Neuron (in vitro differentiated cells): ENCODE results near the gene TCP11L2.

Experiments used
- H2AFZ ChIP-seq: one replicate; pipeline ENCODE4 v1.6.1; 2013; ENCODE audit warnings: low read depth, mild to moderate bottlenecking, inconsistent platforms, low read length, moderate library complexity
- H3K27me3 ChIP-seq: one replicate; pipeline ENCODE4 v1.6.1; 2013; ENCODE audit warnings: low read length; ENCODE audit not compliant: insufficient read depth
- H3K36me3 ChIP-seq: one replicate; pipeline ENCODE4 v1.6.1; 2013; ENCODE audit warnings: low read length; ENCODE audit not compliant: insufficient read depth
- H3K4me1 ChIP-seq: one replicate; pipeline ENCODE4 v1.6.1; 2013; ENCODE audit warnings: low read length; ENCODE audit not compliant: insufficient read depth
- H3K4me3 ChIP-seq: 2 replicates; pipeline ENCODE4 v1.5.1; 2013; ENCODE audit warnings: mild to moderate bottlenecking, low read length, moderate library complexity
- H3K9me3 ChIP-seq: one replicate; pipeline ENCODE4 v1.6.1; 2013; ENCODE audit warnings: low read length

TCP11L2 gene

DNA sequence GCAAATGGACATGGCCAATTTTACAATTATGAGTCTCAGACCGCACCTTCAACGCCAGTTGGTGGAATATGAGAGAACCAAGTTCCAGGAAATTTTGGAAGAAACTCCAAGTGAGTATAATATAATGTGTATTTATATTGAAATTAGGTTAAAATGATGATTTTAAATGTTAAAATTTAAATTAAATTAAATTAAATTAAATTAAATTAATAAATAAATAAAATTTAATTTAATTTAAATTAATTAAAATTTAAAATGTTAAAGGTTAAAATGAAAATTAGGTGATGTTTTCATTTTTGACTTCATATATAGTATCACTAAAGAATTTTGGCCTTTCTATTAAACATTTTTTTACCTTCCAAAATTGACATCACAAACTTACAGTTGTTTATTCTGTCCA is 21.0 kb downstream of the TCP11L2 start:
- Histone ChIP-seq H3K36me3 (peaks cover 4% of the 10 kb centered on the region), H3K9me3 (no peaks in the 10 kb centered on the region)

DNA sequence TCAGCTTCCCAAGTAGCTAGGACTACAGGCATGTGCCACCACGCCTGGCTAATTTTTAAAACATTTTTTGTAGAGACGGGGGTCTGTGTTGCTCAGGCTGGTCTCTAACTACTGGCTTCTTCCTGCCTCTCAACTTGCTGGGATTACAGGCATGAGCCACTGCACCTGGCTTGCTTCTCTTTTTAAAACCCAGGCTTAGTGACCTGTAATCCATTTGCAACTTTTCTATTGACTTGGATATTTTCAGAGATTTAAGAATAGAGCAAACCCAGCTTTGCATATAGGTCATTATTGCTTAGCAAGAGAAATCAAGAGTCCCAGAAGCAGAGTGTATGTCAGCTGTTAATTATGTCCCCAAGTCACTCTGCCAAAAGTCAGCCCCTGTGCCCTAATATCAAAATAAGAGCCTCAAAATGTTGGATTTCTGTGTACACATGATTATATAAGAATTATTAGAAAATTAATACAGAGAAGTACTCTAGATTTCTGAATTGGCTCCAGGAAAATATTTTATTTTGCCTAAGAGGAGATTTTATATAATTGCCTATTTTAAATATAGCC is 24.9 kb downstream of the TCP11L2 start:
- Histone ChIP-seq H2AFZ (no peak overlapping the region), H3K4me3 (no peak overlapping the region), H3K9me3 (peaks cover 2% of the 10 kb centered on the region), H3K36me3 (peaks cover under 1% of the 10 kb centered on the region), H3K27me3 (no peaks in the 10 kb centered on the region), H3K4me1 (no peaks in the 10 kb centered on the region)

More for the DNA sequence above, 21.0 kb downstream of the TCP11L2 start:
- Histone ChIP-seq H3K4me1 (no peaks in the 10 kb centered on the region), H2AFZ (no peak overlapping the region), H3K27me3 (no peaks in the 10 kb centered on the region), H3K4me3 (no peak overlapping the region)

DNA sequence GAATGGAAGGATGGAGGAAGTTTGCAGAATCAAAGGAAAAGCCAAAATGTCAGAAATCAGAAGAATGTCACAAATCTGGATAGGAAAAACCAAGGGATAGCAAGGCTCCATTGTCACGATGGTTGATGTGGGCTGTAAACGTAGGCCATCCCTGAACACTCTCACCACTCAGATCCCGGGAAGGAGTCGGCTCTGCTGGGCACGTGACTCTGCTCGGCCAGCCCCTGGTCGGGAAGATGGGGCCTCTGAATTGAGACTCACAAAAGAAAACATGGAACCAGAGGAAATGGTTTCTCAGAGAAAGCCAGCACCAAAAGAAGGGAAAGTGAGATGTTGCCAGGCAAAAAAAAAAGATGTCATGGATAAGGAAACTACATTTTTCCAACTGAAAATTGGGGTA is 26.2 kb downstream of the TCP11L2 start:
- Histone ChIP-seq H3K4me1 (no peaks in the 10 kb centered on the region), H3K27me3 (no peaks in the 10 kb centered on the region), H3K9me3 (peaks cover 4% of the 10 kb centered on the region), H3K36me3 (no peaks in the 10 kb centered on the region), H3K4me3 (no peak overlapping the region), H2AFZ (no peak overlapping the region)

DNA sequence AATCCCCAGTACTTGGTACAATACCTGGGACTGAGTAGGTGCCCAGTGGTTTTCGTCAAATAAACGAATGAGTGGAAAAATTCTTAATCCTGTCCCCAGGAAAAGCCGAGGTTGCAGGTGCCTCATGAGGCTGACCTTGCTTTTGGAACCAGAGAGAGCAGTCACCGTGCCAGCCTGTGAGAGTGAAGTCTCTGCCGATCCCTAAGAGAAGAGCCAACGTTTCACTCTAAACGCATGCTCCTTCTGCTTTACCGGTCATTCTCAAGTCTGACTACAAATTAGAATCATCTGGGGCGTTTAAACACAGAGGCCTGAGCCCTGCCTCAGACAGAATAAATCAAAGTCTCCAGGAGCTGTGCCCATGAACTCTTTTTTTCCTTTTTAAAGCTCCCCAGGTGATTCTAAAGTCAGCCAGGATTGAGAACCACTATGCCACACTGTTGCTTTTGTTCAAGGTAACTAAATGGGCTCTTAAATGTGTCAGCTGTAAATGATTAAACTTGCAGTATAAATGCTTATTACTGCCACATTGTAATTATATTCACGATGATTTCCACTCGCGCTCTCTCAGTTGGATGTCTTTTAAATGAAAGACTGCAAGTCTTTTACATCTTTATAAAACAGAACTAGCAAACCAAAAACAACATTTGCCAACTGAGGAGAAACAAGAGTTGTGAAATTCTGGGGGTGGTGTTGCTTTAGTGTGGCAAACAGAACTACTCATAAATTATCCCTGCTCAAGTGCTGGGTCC is 26.9 kb downstream of the TCP11L2 start:
- Histone ChIP-seq H3K4me3 (no peak overlapping the region), H3K9me3 (peaks cover 4% of the 10 kb centered on the region), H3K27me3 (no peaks in the 10 kb centered on the region), H3K4me1 (no peaks in the 10 kb centered on the region), H2AFZ (no peak overlapping the region), H3K36me3 (no peaks in the 10 kb centered on the region)

DNA sequence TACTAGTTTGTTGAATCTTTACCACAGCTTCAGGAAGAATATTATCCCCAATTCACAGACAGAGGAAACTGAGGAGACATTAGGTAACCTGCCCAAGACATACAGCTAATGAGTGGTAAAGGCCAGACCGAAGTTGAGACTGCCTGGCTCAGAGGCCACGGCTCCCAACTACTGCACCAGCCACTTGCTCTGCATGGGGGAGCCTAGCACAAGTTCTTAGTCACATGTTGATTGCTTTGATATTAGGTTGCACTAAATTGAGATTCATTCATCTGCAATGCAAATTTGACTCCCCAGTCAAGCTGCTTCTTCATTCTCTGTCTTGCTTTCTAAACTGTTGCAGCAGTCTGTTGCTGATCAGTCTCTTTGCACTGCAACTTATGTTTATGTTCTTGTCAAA is 29.1 kb downstream of the TCP11L2 start:
- peaks cover 4% of the 10 kb centered on the region for H3K9me3 ChIP-seq
- no peaks in the 10 kb centered on the region for H3K36me3 ChIP-seq
- no peaks in the 10 kb centered on the region for H3K4me1 ChIP-seq
- no peak overlapping the region for H3K4me3 ChIP-seq
- no peak overlapping the region for H2AFZ ChIP-seq
- H3K27me3 ChIP-seq = no peaks in the 10 kb centered on the region

DNA sequence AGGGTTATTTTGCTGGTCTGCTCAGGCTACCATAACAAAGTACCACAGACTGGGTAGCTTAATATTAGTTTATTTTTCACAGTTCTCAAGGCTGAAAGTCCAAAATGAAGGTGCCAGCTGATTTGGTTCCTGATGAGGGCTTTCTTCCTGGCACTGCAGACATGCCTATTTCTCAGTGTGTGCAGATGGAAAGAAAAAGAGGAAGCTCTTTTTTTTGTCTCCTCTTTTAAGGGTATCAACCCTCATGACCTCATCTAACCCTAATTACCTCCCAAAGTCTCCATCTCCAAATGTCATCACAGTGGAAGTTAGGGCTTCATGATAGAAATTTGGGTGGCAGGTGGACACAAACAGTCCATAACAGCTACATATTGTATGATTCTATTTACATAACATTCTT is 30.0 kb downstream of the TCP11L2 start:
- Histone ChIP-seq H3K9me3 (peaks cover 4% of the 10 kb centered on the region), H3K4me1 (no peaks in the 10 kb centered on the region)

DNA sequence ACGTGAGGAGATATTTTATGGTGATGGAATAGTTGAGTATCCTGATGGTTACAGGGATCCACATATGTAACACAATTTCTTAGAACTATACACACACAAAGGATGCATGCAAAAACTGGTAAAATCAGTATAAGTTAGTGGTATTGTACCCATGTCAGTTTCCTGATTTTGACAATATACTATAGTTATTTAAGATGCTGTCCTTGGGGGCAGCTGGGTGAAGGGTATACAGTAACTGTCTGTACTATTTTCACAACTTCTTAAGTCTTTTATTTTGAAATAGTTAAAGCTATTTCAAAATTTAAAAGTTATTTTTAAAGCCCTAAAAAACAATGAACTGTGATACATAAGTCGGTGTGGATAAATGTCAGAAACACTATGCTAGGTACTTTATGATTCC is 30.5 kb downstream of the TCP11L2 start:
- Histone ChIP-seq H3K4me1 (no peaks in the 10 kb centered on the region), H2AFZ (no peak overlapping the region), H3K4me3 (no peak overlapping the region), H3K36me3 (no peaks in the 10 kb centered on the region), H3K27me3 (no peaks in the 10 kb centered on the region), H3K9me3 (peaks cover 4% of the 10 kb centered on the region)

More for the DNA sequence above, 30.0 kb downstream of the TCP11L2 start:
- no peak overlapping the region for H3K4me3 ChIP-seq
- H2AFZ ChIP-seq = no peak overlapping the region
- H3K36me3 ChIP-seq = no peaks in the 10 kb centered on the region
- H3K27me3 ChIP-seq = no peaks in the 10 kb centered on the region

DNA sequence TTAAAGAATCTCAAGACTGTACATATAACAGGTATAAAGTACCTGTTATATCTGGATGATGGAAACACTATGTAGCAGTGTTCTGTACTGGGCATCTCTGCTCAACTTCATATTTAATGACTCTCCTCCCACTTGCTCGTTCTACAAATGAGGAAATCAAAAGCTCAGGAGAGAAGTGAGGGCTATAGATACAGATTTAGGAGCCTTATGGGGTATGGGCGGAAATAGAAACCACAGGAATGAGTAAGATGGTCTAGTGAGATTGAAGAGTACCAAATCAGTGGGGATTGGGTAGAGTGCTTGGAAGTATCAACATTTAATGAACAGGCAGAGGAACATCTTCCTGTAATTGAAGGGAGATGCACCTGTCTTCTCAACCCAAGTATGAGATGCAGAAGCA is 31.2 kb downstream of the TCP11L2 start:
- Histone ChIP-seq H3K27me3 (no peaks in the 10 kb centered on the region), H3K4me1 (no peaks in the 10 kb centered on the region), H2AFZ (no peak overlapping the region), H3K4me3 (no peak overlapping the region), H3K36me3 (no peaks in the 10 kb centered on the region), H3K9me3 (peaks cover 4% of the 10 kb centered on the region)

DNA sequence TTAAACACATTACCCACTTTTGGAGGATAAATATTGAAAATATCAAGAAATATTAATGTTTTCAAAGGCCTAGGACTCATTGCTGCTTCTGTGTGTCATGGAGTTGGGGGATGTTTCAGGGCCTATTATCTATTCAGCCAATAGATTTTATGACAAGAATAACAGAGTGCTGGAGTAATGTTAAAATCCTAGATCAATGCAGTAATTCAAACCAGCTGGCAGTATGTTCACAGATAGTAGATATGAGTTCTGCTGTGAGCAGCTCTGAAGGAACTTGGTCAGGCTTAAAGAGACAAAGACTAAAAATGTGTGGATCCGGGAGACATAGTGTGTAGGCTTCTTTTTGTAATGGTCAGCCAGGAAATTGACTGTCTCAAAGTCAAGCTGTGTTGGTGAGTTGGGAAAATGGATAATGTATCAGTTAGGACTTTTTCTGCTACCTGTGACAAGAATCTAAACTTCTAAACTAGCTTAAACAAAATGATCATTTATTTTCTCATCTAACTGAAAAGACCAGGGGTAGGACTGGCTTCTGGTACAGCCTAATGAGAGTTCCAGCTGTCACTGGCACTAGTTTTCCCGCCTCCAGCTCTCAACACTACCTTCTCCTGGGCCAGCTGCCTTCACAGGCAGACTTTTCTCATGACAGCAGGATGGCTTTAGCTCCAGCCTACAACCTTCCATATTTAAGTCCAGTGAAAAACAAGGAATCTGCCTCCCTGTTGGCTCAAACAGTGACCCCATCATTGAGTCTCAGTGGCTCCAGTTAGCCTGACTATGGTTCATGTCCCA is 38.7 kb downstream of the TCP11L2 start:
- H3K36me3 ChIP-seq = no peaks in the 10 kb centered on the region

DNA sequence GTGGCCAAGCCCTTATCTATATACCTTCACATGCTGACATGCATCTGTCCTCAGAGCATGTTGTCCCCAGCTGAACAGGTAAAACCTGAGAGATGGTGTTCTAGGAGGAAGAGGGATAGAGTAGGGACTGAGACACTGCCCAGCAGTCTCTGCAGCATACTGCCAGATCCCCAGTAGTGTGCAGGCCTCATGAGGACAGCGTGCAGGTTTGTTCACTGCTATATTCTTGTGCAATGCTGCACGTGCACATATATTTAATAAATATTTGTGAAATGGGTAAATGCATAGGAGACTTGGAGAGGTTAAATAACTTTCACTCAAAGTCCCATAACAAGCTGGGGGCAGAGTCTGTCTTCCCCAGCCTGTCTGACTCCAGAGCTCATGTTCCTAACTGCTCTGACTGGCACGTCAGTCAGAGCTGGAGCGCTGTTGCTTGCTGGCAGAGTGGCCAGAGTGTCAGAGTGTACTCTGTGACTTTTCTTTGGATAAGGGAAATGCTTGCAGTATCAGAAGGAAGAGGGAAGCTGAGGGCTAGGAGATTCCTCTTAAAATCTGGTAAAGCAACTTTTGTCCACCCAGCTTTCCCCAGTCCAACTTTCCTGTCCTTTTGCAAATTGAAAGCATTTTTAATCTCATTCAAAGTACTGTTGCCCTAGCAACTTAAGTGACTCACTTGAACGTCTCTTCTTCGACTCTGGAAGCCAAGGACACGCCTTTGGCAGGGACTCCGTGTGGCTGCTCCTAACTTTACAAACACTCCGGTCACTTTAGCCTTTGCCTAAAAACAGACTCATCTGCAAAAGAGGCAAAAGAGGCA is 40.1 kb downstream of the TCP11L2 start:
- peak overlapping the region; percentile 35 for H3K4me3 ChIP-seq
- H3K9me3 ChIP-seq = no peaks in the 10 kb centered on the region
- H3K36me3 ChIP-seq = no peaks in the 10 kb centered on the region
- H2AFZ ChIP-seq = no peak overlapping the region
- H3K4me1 ChIP-seq = peaks cover 10% of the 10 kb centered on the region
- no peaks in the 10 kb centered on the region for H3K27me3 ChIP-seq

More for the DNA sequence above, 38.7 kb downstream of the TCP11L2 start:
- no peak overlapping the region for H3K4me3 ChIP-seq
- H3K9me3 ChIP-seq = no peaks in the 10 kb centered on the region
- H2AFZ ChIP-seq = no peak overlapping the region
- H3K4me1 ChIP-seq = peaks cover 10% of the 10 kb centered on the region
- no peaks in the 10 kb centered on the region for H3K27me3 ChIP-seq

DNA sequence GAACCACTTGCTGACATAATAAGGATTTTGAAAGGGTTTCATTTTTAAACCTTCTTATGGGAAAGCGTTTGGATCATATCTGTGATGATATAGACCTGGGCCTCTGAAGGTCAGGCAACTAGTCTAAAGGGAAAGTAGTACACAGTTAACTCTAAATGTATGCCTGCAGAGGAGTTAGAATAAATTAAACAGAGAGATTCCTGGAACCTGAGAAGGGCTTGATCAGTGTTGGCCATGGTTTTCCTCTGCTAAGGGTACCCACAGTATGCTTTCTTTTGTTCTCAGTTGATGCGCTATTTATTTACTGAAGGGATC is 40.6 kb downstream of the TCP11L2 start:
- no peaks in the 10 kb centered on the region for H3K27me3 ChIP-seq
- no peaks in the 10 kb centered on the region for H3K9me3 ChIP-seq
- H3K4me3 ChIP-seq = peak overlapping the region; percentile 35
- peaks cover 10% of the 10 kb centered on the region for H3K4me1 ChIP-seq
- no peaks in the 10 kb centered on the region for H3K36me3 ChIP-seq
- no peak overlapping the region for H2AFZ ChIP-seq

DNA sequence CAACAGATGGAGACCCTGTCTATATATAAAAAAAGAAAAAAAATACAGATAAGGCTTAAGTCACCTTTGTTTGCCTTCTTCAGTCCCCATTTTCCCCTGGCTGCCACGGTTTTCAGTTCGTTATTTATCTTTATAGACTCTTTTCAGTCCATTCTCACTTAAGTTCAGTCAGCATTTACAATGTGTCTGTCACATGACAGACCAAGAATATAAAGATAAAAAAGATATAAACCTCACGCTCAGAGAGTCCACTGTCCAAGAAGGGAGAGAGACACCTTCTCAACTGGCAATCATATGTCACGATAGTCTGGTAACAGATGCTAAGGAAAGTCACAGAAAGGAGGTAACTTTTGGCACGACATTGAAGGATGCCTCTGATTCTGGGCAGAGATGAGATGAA is 41.6 kb downstream of the TCP11L2 start:
- no peaks in the 10 kb centered on the region for H3K27me3 ChIP-seq
- no peaks in the 10 kb centered on the region for H3K36me3 ChIP-seq
- H3K4me3 ChIP-seq = no peak overlapping the region
- no peaks in the 10 kb centered on the region for H3K9me3 ChIP-seq
- H2AFZ ChIP-seq = no peak overlapping the region
- peaks cover 10% of the 10 kb centered on the region for H3K4me1 ChIP-seq

DNA sequence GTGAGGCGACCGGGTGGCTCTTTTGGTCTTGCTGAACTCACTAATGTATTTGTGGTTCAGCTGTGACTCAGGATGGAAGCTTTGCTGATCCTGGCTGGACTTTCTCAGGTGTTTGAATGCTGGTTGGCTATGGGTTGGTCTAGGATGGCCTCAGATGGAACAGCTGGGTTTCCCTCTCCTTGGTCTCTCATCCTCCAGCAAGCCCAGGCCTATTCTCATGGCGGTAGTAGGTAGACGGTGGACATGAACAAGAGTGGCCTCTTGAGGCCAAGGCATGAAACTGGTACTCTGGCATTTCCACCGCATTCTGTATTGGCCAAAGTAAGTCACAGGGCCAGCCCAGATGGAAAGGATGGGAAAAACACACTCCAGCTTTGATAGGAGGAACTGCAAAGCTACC is 43.2 kb downstream of the TCP11L2 start:
- peaks cover 10% of the 10 kb centered on the region for H3K4me1 ChIP-seq
- H3K36me3 ChIP-seq = no peaks in the 10 kb centered on the region
- H3K27me3 ChIP-seq = no peaks in the 10 kb centered on the region
- H2AFZ ChIP-seq = no peak overlapping the region
- H3K4me3 ChIP-seq = no peak overlapping the region
- H3K9me3 ChIP-seq = no peaks in the 10 kb centered on the region
